Measurements from ENCODE around the gene RAE1.

The RAE1 gene

GRCh38 chr20:57389695-57390603, 38.9 kb downstream of the RAE1 start:
- no peak for DNase-seq

- DNase-seq, result peak; percentile 60
Measured at GRCh38 chr20:57390604-57391438, 39.8 kb downstream of the RAE1 start, which contains the start of gene RBM38. Gene RBM38 (plus strand): TSS chr20:57391396. CDS start chr20:57391582, 186 bp downstream.

GRCh38 chr20:57391439-57392301, 40.6 kb downstream of the RAE1 start:
- DNase-seq, result no peak

GRCh38 chr20:57392512-57393271, 41.6 kb downstream of the RAE1 start:
- DNase-seq, result no peak

- DNase-seq, result no peak
Measured at GRCh38 chr20:57393321-57394120, 42.5 kb downstream of the RAE1 start.

GRCh38 chr20:57394121-57395082, 43.3 kb downstream of the RAE1 start:
- DNase-seq, result no peak

GRCh38 chr20:57395111-57395966, 44.3 kb downstream of the RAE1 start:
- DNase-seq, result no peak

GRCh38 chr20:57396212-57396983, 45.3 kb downstream of the RAE1 start:
- no peak for DNase-seq

GRCh38 chr20:57396984-57397692, 46.1 kb downstream of the RAE1 start:
- no peak for DNase-seq

GRCh38 chr20:57397693-57398108, 46.6 kb downstream of the RAE1 start:
- no peak for DNase-seq

- no peak for DNase-seq
Measured at GRCh38 chr20:57398231-57398821, 47.3 kb downstream of the RAE1 start.

- no peak for DNase-seq
Measured at GRCh38 chr20:57398901-57399535, 48.0 kb downstream of the RAE1 start.

- no peak for DNase-seq
Measured at GRCh38 chr20:57399587-57400155, 48.6 kb downstream of the RAE1 start.

- DNase-seq, result no peak
Measured at GRCh38 chr20:57400231-57400701, 49.2 kb downstream of the RAE1 start.

- DNase-seq, result no peak
Measured at GRCh38 chr20:57400821-57401564, 49.9 kb downstream of the RAE1 start.

All from HCEC 1CT (cell line).